Retinal pigment epithelial cell (primary cell): ENCODE data around the gene CNTNAP2.

Experiments
- DNase-seq: peaks from one replicate; pipeline ENCODE4 v3.0.0-alpha.2; 2010; ENCODE audit warnings: low read depth
- H3K4me3 ChIP-seq: 2 replicates; pipeline ENCODE4 v1.5.1; 2011; ENCODE audit warnings: mild to moderate bottlenecking, low read length, control low read depth, moderate library complexity
- TF ChIP-seq, protein P1 (sequence below): conservative IDR thresholded peaks from 2 replicates; pipeline ENCODE4 v1.5.1; 2011; ENCODE audit warnings: low read depth, low read length, control low read depth, inconsistent platforms

Gene CNTNAP2

DNA sequence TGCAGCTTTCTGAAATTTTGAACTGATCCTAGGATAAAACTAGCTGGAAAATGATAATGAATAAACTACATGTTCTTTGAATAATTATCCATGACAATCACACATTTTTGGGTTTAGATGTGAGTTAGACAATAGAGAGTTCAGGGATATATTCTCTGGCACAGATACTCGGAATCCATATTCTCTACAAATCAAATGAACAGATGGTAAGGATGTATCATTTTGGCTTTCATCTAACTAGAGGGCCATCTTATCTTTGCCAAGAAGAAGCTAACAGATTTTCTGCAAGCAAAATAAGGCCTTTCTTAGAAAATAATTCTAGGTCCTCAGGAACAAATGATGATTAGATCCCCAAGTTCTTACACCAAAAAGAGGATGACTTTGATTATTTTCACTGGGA lies 2118.1 kb downstream of the CNTNAP2 start:
- no peak overlapping the region for H3K4me3 ChIP-seq
- no peak for DNase-seq
- TF ChIP-seq, protein P1, sequence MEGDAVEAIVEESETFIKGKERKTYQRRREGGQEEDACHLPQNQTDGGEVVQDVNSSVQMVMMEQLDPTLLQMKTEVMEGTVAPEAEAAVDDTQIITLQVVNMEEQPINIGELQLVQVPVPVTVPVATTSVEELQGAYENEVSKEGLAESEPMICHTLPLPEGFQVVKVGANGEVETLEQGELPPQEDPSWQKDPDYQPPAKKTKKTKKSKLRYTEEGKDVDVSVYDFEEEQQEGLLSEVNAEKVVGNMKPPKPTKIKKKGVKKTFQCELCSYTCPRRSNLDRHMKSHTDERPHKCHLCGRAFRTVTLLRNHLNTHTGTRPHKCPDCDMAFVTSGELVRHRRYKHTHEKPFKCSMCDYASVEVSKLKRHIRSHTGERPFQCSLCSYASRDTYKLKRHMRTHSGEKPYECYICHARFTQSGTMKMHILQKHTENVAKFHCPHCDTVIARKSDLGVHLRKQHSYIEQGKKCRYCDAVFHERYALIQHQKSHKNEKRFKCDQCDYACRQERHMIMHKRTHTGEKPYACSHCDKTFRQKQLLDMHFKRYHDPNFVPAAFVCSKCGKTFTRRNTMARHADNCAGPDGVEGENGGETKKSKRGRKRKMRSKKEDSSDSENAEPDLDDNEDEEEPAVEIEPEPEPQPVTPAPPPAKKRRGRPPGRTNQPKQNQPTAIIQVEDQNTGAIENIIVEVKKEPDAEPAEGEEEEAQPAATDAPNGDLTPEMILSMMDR: no peak

DNA sequence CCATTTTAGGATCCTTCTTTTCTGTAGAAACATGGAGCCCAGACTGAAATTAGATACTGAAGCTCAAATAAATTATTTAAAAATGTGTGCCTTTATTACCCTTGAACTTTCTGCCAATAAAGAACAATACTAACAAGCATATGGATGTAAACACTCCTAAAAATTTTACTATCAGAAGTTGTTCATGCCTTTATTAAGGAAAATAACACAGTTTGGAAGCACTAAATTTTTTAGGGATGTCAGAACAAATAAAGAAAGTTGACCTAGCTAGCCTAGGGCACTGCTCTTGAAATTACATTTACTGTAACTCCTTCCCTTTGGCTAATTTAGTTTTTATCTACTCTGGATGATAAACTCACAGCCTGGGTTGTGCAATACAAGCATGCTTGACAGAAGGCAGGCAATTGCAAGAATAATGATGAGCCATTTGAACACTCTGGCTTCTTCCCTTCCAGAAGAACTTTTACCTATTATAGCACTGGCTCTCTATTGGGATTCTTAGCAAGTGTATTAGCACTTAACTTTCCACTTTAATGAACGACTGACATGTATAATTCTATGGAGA lies 2122.2 kb downstream of the CNTNAP2 start:
- H3K4me3 ChIP-seq: no peak overlapping the region
- TF ChIP-seq, protein P1: no peak
- DNase-seq: no peak

GRCh38 chr7:148241700-148242293 lies 2125.2 kb downstream of the CNTNAP2 start:
- TF ChIP-seq, protein P1: no peak
- DNase-seq: no peak
- H3K4me3 ChIP-seq: no peak overlapping the region

DNA sequence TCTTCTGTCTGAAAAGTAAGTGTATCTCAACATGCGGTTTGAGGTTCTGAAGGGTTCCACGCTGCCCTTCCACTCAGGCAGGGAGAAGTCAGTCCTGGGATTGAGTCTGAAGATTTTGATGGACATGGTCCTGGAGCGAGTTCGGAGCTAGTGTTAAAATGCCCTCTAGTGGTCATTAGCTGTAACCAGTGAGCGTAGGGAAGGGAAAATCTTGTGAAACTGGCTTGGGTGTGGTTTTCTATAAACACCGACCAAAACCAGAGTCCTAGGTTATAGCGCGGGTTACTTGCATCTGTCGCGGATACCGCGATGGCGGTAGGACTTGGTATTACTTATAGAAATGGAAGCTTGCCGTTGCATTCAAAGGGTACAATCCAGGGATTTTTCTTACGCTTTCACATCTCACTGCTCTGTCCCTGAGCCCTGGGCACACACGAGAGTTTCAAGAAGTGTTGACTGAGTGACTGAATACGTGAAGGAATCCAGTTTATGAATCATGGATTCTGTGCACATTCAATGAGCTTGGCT lies 2125.8 kb downstream of the CNTNAP2 start:
- TF ChIP-seq, protein P1: peak; percentile 82
- H3K4me3 ChIP-seq: no peak overlapping the region
- no peak for DNase-seq

DNA sequence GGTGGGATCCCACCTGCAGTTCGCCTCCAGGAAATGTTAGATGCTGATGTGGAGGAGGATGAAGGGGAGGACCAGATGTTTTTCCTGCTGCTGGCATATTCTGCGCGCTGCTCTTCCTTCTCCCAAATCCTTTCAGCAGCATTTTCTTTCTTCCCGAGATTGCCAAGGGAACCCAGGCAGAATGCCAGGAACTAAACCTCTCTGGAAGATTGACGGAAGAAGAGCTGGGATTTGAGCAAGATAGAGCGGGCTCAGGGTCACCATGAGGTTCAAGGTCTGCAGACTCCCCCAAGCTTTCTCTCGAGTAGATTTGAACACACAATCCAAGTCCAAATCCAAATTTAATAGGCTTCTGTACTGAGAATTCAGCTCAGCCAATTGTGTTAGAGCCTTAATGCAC lies 2128.8 kb downstream of the CNTNAP2 start:
- TF ChIP-seq, protein P1: no peak
- no peak for DNase-seq
- no peak overlapping the region for H3K4me3 ChIP-seq

DNA sequence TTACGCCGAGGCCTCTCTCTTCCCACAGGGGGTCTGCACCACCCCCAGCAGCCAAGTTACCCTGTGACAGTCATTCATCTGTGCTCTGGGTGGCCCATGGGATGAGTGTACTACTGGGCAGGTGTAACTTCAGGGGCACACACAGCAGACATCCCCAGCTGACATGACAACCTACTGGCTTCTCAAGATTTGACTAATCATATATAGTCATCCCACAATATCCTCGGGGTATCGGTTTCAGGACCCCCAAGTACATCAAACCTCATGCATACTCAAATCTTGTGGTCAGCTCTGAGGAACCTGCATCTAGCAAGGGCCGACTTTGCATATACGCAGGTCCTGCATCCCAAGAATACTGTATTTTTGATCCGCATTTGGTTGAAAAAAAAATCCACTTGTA lies 2137.0 kb downstream of the CNTNAP2 start:
- no peak overlapping the region for H3K4me3 ChIP-seq
- TF ChIP-seq, protein P1: no peak
- no peak for DNase-seq

DNA sequence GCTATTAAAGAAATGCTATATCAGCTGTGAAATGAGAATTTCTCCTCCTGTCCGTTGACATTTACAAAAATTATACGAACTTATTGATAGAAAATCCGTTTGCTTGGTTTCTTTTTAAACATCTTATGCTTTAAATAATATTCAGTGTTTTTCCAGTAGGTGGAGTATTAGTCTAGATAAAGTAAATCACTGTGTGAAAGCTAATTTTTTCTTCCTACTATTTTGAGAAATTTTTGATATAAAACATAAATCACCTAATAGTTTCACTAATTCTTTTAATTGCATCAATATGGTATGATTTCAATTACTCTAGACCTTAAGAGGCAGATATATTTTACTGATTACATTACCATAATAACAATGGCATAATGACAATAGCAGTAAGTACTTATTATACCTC lies 2138.7 kb downstream of the CNTNAP2 start:
- DNase-seq: no peak
- TF ChIP-seq, protein P1: no peak

More for the DNA sequence above, 2138.7 kb downstream of the CNTNAP2 start:
- H3K4me3 ChIP-seq: no peak overlapping the region
